HepG2 (cell line): ENCODE results near the gene ITIH3. TPM values are rescaled to one million over a fixed set of nuclear protein-coding genes. Genes with fewer than 3 reads are reported as not detected.

Experiments used
- DR1 ChIP-seq: sonication (generic); formaldehyde crosslinking; IDR thresholded peaks from 2 replicates; pipeline ENCODE4 v1.8.0; 2021; ENCODE audit warnings: mild to moderate bottlenecking, missing genetic modification reagents, inconsistent platforms
- EED ChIP-seq: sonication (generic); formaldehyde crosslinking; IDR thresholded peaks from 2 replicates; pipeline ENCODE4 v1.5.0; 2020; ENCODE audit warnings: mild to moderate bottlenecking, missing genetic modification reagents
- GLMP ChIP-seq: sonication (generic); formaldehyde crosslinking; IDR thresholded peaks from 2 replicates; pipeline ENCODE4 v1.9.0; 2021; ENCODE audit warnings: missing genetic modification reagents, mild to moderate bottlenecking, borderline replicate concordance
- HCFC1 ChIP-seq: fragments of 150-350 bp; IDR thresholded peaks from 2 replicates; pipeline ENCODE4 v1.6.1; 2014; ENCODE audit warnings: low read depth, low read length
- HDAC2 ChIP-seq: sonication (generic); formaldehyde crosslinking; IDR thresholded peaks from 2 replicates; pipeline ENCODE4 v1.4.0; 2020; ENCODE audit warnings: missing genetic modification reagents
- HNF4A ChIP-seq: sonication (generic); formaldehyde crosslinking; IDR thresholded peaks from 2 replicates; pipeline ENCODE4 v1.4.0; 2020; ENCODE audit warnings: missing genetic modification reagents
- KLF16 ChIP-seq, 2 experiments: sonication (generic) in 1 of 2; formaldehyde crosslinking in 1 of 2; IDR thresholded peaks; 2 replicates each; pipeline versions ENCODE4 v1.6.1 to v1.8.0; 2016 to 2023; ENCODE audit warnings: missing genetic modification reagents in 2 of 2, missing compliant biosample characterization in 1 of 2
- ONECUT2 ChIP-seq: sonication (generic); formaldehyde crosslinking; IDR thresholded peaks from 2 replicates; pipeline ENCODE4 v1.4.0; 2020; ENCODE audit warnings: missing genetic modification reagents
- RELA ChIP-seq: sonication (generic); formaldehyde crosslinking; IDR thresholded peaks from 2 replicates; pipeline ENCODE4 v1.4.0; 2020; ENCODE audit warnings: missing genetic modification reagents
- SIX4 ChIP-seq: sonication (generic); formaldehyde crosslinking; IDR thresholded peaks from 2 replicates; pipeline ENCODE4 v1.4.0; 2020; ENCODE audit warnings: missing genetic modification reagents
- TCF7 ChIP-seq: sonication (generic); IDR thresholded peaks from 2 replicates; pipeline ENCODE4 v1.6.1; 2016; ENCODE audit warnings: antibody characterized with exemption, low read depth
- ZIK1 ChIP-seq: sonication (generic); formaldehyde crosslinking; IDR thresholded peaks from 2 replicates; pipeline ENCODE4 v1.5.0; 2020; ENCODE audit warnings: mild to moderate bottlenecking, low read depth, missing genetic modification reagents, borderline replicate concordance
- ZNF101 ChIP-seq: sonication (generic); formaldehyde crosslinking; IDR thresholded peaks from 2 replicates; pipeline ENCODE4 v1.4.0; 2020; ENCODE audit warnings: mild to moderate bottlenecking, low read depth, missing genetic modification reagents, borderline replicate concordance
- ZNF225 ChIP-seq: sonication (generic); formaldehyde crosslinking; IDR thresholded peaks from 2 replicates; pipeline ENCODE4 v1.4.0; 2020; ENCODE audit warnings: mild to moderate bottlenecking, missing genetic modification reagents
- ZNF337 ChIP-seq: sonication (generic); formaldehyde crosslinking; IDR thresholded peaks from 2 replicates; pipeline ENCODE4 v1.5.1; 2020; ENCODE audit warnings: missing genetic modification reagents, low read depth, mild to moderate bottlenecking, borderline replicate concordance
- ZNF414 ChIP-seq: sonication (generic); formaldehyde crosslinking; IDR thresholded peaks from 2 replicates; pipeline ENCODE4 v1.5.0; 2020; ENCODE audit warnings: missing genetic modification reagents
- ZNF546 ChIP-seq: sonication (generic); formaldehyde crosslinking; conservative IDR thresholded peaks from 2 replicates; pipeline ENCODE4 v1.8.1; 2023; ENCODE audit warnings: mild to moderate bottlenecking, missing genetic modification reagents
- ZNF589 ChIP-seq: sonication (generic); formaldehyde crosslinking; conservative IDR thresholded peaks from 2 replicates; pipeline ENCODE4 v1.8.0; 2022; ENCODE audit warnings: mild to moderate bottlenecking, moderate library complexity, missing genetic modification reagents
- ZNF609 ChIP-seq: sonication (generic); formaldehyde crosslinking; IDR thresholded peaks from 2 replicates; pipeline ENCODE4 v1.4.0; 2020; ENCODE audit warnings: mild to moderate bottlenecking, missing genetic modification reagents, borderline replicate concordance
- ZNF816 ChIP-seq: sonication (generic); formaldehyde crosslinking; IDR thresholded peaks from 2 replicates; pipeline ENCODE4 v1.8.0; 2022; ENCODE audit warnings: missing genetic modification reagents, mild to moderate bottlenecking, borderline replicate concordance
- ZNF83 ChIP-seq: sonication (generic); formaldehyde crosslinking; IDR thresholded peaks from 2 replicates; pipeline ENCODE4 v1.4.0; 2020; ENCODE audit warnings: missing genetic modification reagents, mild to moderate bottlenecking, borderline replicate concordance
- polyA plus RNA-seq, 8 experiments: library from polyadenylated mRNA; depleted of rRNA in 3 of 8; stranded (reverse) in 7 of 8; unstranded in 1 of 8; fragments of >200 nt; fragmentation: Illumina TruSeq in 4 of 8; extraction: Trizol in 4 of 8; gene quantifications; 2 replicates each; pipeline versions ENCODE4 v1.2.1 to v1.2.3, GENCODE V29; 2011 to 2016; ENCODE audit warnings: low read depth in 4 of 8, missing spikeins in 1 of 8, mixed read lengths in 1 of 8; ENCODE audit not compliant: insufficient read depth in 1 of 8
- total RNA-seq, 5 experiments: library from RNA; depleted of rRNA; stranded (reverse); fragments of >200 nt; fragmentation: Illumina TruSeq; extraction: Trizol; gene quantifications; 2 replicates each; pipeline ENCODE4 v1.2.3, GENCODE V29; 2016; ENCODE audit warnings: low read depth in 1 of 5
- TF ChIP-seq, protein P1 (sequence below): sonication (generic); formaldehyde crosslinking; IDR thresholded peaks from 2 replicates; pipeline ENCODE4 v1.4.0; 2020; ENCODE audit warnings: missing genetic modification reagents
- TF ChIP-seq, protein P2 (sequence below): sonication (generic); formaldehyde crosslinking; IDR thresholded peaks from 2 replicates; pipeline ENCODE4 v1.5.0; 2020; ENCODE audit warnings: missing genetic modification reagents

The ITIH3 gene
- total and polyA plus RNA-seq, 2 of the 13 experiments (the other 11 are each of a cell fraction or from before 2014, with no cell fraction given) = 105 to 632 TPM

DNA sequence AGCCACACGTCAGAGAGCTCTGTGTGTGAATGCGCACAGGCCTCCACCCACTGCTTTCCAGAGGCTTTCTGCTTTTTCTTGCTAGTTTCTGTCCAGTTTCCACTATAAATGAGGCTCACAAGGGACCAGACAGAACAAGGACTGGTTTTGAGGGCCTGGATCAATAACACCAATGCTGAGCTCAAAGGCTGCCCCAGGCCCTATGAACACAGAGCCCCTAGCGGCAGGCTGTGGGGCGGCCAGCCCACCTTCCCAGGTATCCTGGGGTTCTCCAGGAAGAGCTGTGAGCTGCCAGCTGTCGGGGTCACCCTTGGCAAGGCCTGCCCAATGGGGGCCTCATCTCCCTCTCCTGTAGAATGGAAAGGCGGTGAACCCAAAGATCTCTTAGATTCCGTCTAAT, 2.2 kb upstream of the ITIH3 start (continued):
- TF ChIP-seq, protein P1, sequence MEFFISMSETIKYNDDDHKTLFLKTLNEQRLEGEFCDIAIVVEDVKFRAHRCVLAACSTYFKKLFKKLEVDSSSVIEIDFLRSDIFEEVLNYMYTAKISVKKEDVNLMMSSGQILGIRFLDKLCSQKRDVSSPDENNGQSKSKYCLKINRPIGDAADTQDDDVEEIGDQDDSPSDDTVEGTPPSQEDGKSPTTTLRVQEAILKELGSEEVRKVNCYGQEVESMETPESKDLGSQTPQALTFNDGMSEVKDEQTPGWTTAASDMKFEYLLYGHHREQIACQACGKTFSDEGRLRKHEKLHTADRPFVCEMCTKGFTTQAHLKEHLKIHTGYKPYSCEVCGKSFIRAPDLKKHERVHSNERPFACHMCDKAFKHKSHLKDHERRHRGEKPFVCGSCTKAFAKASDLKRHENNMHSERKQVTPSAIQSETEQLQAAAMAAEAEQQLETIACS = no peak
- no peak for TF ChIP-seq DR1 (CRISPR knock-in tag)
- TF ChIP-seq SIX4 (CRISPR knock-in tag) = no peak
- TF ChIP-seq ZNF816 (CRISPR knock-in tag) = no peak
- no peak for TF ChIP-seq ZIK1 (CRISPR knock-in tag)
- TF ChIP-seq TCF7 = no peak
- TF ChIP-seq, protein P2, sequence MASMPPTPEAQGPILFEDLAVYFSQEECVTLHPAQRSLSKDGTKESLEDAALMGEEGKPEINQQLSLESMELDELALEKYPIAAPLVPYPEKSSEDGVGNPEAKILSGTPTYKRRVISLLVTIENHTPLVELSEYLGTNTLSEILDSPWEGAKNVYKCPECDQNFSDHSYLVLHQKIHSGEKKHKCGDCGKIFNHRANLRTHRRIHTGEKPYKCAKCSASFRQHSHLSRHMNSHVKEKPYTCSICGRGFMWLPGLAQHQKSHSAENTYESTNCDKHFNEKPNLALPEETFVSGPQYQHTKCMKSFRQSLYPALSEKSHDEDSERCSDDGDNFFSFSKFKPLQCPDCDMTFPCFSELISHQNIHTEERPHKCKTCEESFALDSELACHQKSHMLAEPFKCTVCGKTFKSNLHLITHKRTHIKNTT (CRISPR knock-in tag) = no peak
- TF ChIP-seq ZNF83 = no peak
- TF ChIP-seq ZNF546 (CRISPR knock-in tag) = no peak
- TF ChIP-seq HCFC1 = no peak
- peak; percentile 93 for TF ChIP-seq ONECUT2 (CRISPR knock-in tag)
- TF ChIP-seq ZNF337 (CRISPR knock-in tag) = no peak
- TF ChIP-seq EED = no peak
- 0 out of 2 replicates have a peak, but pooled peaks have one; percentile 47 for TF ChIP-seq ZNF414 (CRISPR knock-in tag)
- TF ChIP-seq GLMP (CRISPR knock-in tag) = no peak
- TF ChIP-seq ZNF225 = no peak
- TF ChIP-seq ZNF609 = no peak
- TF ChIP-seq ZNF101 (CRISPR knock-in tag) = no peak
- no peak for TF ChIP-seq KLF16 (CRISPR knock-in tag; IDR thresholded peaks at IDR 0.05)
- no peak for TF ChIP-seq RELA (CRISPR knock-in tag)
- TF ChIP-seq HDAC2 (CRISPR knock-in tag) = 0 out of 2 replicates have a peak, but pooled peaks have one; percentile 18
- TF ChIP-seq HNF4A (CRISPR knock-in tag) = peak; percentile 62
- TF ChIP-seq ZNF589 (CRISPR knock-in tag) = no peak
